Endothelial cell of umbilical vein (primary cell): ENCODE data around the gene OLA1.

Experiments
- CTCF ChIP-seq, 2 donors: IDR thresholded peaks; 1 replicate in 1 of 2; 2 replicates in 1 of 2; pipeline ENCODE4 v1.5.1; 2011; ENCODE audit warnings: low read length in 2 of 2, mild to moderate bottlenecking in 2 of 2, moderate library complexity in 2 of 2, control low read depth in 1 of 2, inconsistent platforms in 1 of 2, low read depth in 1 of 2; ENCODE audit not compliant: insufficient read depth in 1 of 2; ENCODE audit errors: extremely low read depth in 1 of 2
- EZH2 ChIP-seq: IDR thresholded peaks from 2 replicates; pipeline ENCODE4 v1.6.1; 2012; ENCODE audit warnings: borderline replicate concordance, low read depth, mild to moderate bottlenecking, moderate library complexity, low read length, inconsistent platforms; ENCODE audit not compliant: severe bottlenecking
- FOS ChIP-seq: IDR thresholded peaks from 2 replicates; pipeline ENCODE4 v1.6.1; 2011; ENCODE audit warnings: mild to moderate bottlenecking, low read length, moderate library complexity, borderline replicate concordance; ENCODE audit not compliant: insufficient read depth
- JUN ChIP-seq: IDR thresholded peaks from 2 replicates; pipeline ENCODE4 v1.6.1; 2011; ENCODE audit warnings: borderline replicate concordance, low read depth; ENCODE audit not compliant: insufficient read length, insufficient read depth
- POLR2A ChIP-seq: IDR thresholded peaks from 2 replicates; pipeline ENCODE4 v1.6.1; 2012; ENCODE audit warnings: low read depth, mild to moderate bottlenecking, control low read depth, low read length
- TF ChIP-seq, protein P1 (sequence below): IDR thresholded peaks from 2 replicates; pipeline ENCODE4 v1.6.1; 2011; ENCODE audit not compliant: insufficient read depth, insufficient read length

DNA sequence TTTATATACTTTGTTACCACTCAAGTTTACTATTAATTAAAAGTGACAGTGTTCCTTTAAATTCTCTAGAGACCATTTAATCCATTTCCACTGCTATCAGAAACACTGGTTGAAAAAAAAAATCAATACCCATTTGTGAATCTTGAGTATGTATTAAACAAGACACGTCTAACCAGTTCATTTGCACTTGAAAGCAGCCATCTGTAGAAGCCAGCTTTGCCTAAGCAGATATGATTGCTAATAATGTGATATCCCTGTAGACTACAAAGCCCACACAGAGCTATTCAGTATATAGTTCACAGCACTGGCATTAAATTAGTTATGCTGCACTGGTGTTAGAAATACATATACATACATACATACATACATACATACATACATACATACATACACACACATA is 171.4 kb downstream of the OLA1 start:
- TF ChIP-seq POLR2A (no peak), CTCF (IDR thresholded peaks at IDR 0.05; ENCODE audit: extremely low read depth in 1 of 2, insufficient read depth in 1 of 2, low read depth in 1 of 2, low read length in 2 of 2) (no peak), JUN (no peak), EZH2 (no peak), FOS (no peak)
- TF ChIP-seq, protein P1, sequence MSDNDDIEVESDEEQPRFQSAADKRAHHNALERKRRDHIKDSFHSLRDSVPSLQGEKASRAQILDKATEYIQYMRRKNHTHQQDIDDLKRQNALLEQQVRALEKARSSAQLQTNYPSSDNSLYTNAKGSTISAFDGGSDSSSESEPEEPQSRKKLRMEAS, result no peak
